GM12875 (cell line): ENCODE results near the gene MMADHC.

Source experiments
- H3K4me3 ChIP-seq: one replicate; pipeline ENCODE4 v1.5.1; 2011; ENCODE audit warnings: low read depth, low read length, control low read depth
- CTCF ChIP-seq: IDR thresholded peaks from 2 replicates; pipeline ENCODE4 v1.5.1; 2011; ENCODE audit warnings: low read depth, mild to moderate bottlenecking, control low read depth, inconsistent platforms, low read length, moderate library complexity, borderline replicate concordance; ENCODE audit not compliant: insufficient read depth

MMADHC gene

GRCh38 chr2:149587220-149587949 is at the start of gene MMADHC:
TSS of gene MMADHC (minus strand) at chr2:149587775. CDS start at chr2:149587097, 678 bp downstream.
- H3K4me3 ChIP-seq = peak within 1 kb of the TSS; percentile 86
- no peak for TF ChIP-seq CTCF

- no peak for TF ChIP-seq CTCF
Measured at GRCh38 chr2:149634103-149634502, 46.5 kb upstream of the MMADHC start.

GRCh38 chr2:149630445-149630844 is 42.9 kb upstream of the MMADHC start:
- no peak overlapping the region for H3K4me3 ChIP-seq
- no peak for TF ChIP-seq CTCF

More at GRCh38 chr2:149634103-149634502, 46.5 kb upstream of the MMADHC start:
- H3K4me3 ChIP-seq = no peak overlapping the region

GRCh38 chr2:149629026-149629425 is 41.5 kb upstream of the MMADHC start:
- no peak overlapping the region for H3K4me3 ChIP-seq
- TF ChIP-seq CTCF = no peak

- no peak overlapping the region for H3K4me3 ChIP-seq
- TF ChIP-seq CTCF = no peak
Measured at GRCh38 chr2:149627111-149627801, 39.7 kb upstream of the MMADHC start.

- H3K4me3 ChIP-seq = no peak overlapping the region
- TF ChIP-seq CTCF = no peak
Measured at GRCh38 chr2:149625671-149626070, 38.1 kb upstream of the MMADHC start.

GRCh38 chr2:149625271-149625670 is 37.7 kb upstream of the MMADHC start:
- no peak for TF ChIP-seq CTCF
- no peak overlapping the region for H3K4me3 ChIP-seq
